Stimulated activated CD8-positive, alpha-beta memory T cell treated with anti-CD3 and anti-CD28 coated beads, Interleukin-4, amount 100 ng/mL, for 24 hours (primary cell): ENCODE results near the gene CXorf49.
"Not testable (repeated sequence)": the region's sequence is repeated elsewhere in the genome, so short reads cannot be mapped to it uniquely, and the experiment has no call there.

Source experiments
- DNase-seq: peaks from one replicate; pipeline ENCODE4 v3.0.0-alpha.2; 2020; ENCODE audit warnings: low read depth

The CXorf49 gene

GRCh38 chrX:71718185-71718584, at the start of gene CXorf49:
Gene CXorf49 (minus strand): TSS chrX:71718285. CDS start chrX:71718151, 134 bp downstream.
- not testable (repeated sequence) for DNase-seq

- DNase-seq: not testable (repeated sequence)
Measured at GRCh38 chrX:71767134-71767533, 49.0 kb upstream of the CXorf49 start.

- not testable (repeated sequence) for DNase-seq
Measured at GRCh38 chrX:71765613-71766012, 47.5 kb upstream of the CXorf49 start.

- DNase-seq: not testable (repeated sequence)
Measured at GRCh38 chrX:71764832-71765231, 46.7 kb upstream of the CXorf49 start.

GRCh38 chrX:71763049-71763448, 45.0 kb upstream of the CXorf49 start, which contains the start of gene CXorf49B:
Gene CXorf49B (plus strand): TSS chrX:71763349. CDS start chrX:71763424, 75 bp downstream.
- DNase-seq: not testable (repeated sequence)

GRCh38 chrX:71760688-71761281, 42.7 kb upstream of the CXorf49 start:
- not testable (repeated sequence) for DNase-seq

- DNase-seq: not testable (repeated sequence)
Measured at GRCh38 chrX:71720289-71720886, 2.3 kb upstream of the CXorf49 start.

- not testable (repeated sequence) for DNase-seq
Measured at GRCh38 chrX:71719195-71719594, 1.1 kb upstream of the CXorf49 start.

GRCh38 chrX:71716323-71716722, 1.8 kb downstream of the CXorf49 start:
- DNase-seq: not testable (repeated sequence)

- not testable (repeated sequence) for DNase-seq
Measured at GRCh38 chrX:71715551-71715950, 2.5 kb downstream of the CXorf49 start.

GRCh38 chrX:71714064-71714463, 4.0 kb downstream of the CXorf49 start:
- DNase-seq: not testable (repeated sequence)

- not testable (repeated sequence) for DNase-seq
Measured at GRCh38 chrX:71702853-71703252, 15.2 kb downstream of the CXorf49 start.

GRCh38 chrX:71699023-71699344, 19.1 kb downstream of the CXorf49 start:
- DNase-seq: not testable (repeated sequence)

GRCh38 chrX:71698299-71699022, 19.6 kb downstream of the CXorf49 start:
- not testable (repeated sequence) for DNase-seq

- DNase-seq: not testable (repeated sequence)
Measured at GRCh38 chrX:71697466-71698298, 20.4 kb downstream of the CXorf49 start.

- DNase-seq: not testable (repeated sequence)
Measured at GRCh38 chrX:71696641-71697465, 21.2 kb downstream of the CXorf49 start.

- DNase-seq: no peak
Measured at GRCh38 chrX:71679575-71680207, 38.4 kb downstream of the CXorf49 start.

- not testable (repeated sequence) for DNase-seq
Measured at GRCh38 chrX:71677195-71677594, 40.9 kb downstream of the CXorf49 start.

- DNase-seq: not testable (repeated sequence)
Measured at GRCh38 chrX:71676068-71676795, 41.9 kb downstream of the CXorf49 start.

GRCh38 chrX:71675636-71676035, 42.4 kb downstream of the CXorf49 start:
- not testable (repeated sequence) for DNase-seq
